Measurements from ENCODE around the gene NRARP.

DNA sequence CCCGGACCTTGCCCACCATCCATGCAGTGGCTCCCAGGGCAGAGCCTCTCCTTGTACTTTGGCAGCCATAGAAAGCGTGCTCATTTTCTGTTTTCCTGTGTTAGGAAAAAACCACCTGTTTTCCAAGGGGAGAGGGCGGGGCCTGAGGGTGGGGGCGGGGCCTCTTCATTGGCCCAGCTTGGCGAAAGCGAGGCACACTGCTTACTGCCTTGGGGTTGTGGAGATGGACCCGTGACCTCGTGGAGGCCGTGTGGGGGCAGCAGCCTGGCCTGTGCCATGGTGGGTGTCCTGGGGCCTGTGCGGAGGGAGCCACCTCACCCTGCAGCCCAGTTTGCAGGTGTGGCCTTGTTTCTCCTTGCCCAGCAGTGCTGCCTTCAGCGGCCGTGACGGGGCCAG is 29.0 kb downstream of the NRARP start:
- TF ChIP-seq, protein P1, sequence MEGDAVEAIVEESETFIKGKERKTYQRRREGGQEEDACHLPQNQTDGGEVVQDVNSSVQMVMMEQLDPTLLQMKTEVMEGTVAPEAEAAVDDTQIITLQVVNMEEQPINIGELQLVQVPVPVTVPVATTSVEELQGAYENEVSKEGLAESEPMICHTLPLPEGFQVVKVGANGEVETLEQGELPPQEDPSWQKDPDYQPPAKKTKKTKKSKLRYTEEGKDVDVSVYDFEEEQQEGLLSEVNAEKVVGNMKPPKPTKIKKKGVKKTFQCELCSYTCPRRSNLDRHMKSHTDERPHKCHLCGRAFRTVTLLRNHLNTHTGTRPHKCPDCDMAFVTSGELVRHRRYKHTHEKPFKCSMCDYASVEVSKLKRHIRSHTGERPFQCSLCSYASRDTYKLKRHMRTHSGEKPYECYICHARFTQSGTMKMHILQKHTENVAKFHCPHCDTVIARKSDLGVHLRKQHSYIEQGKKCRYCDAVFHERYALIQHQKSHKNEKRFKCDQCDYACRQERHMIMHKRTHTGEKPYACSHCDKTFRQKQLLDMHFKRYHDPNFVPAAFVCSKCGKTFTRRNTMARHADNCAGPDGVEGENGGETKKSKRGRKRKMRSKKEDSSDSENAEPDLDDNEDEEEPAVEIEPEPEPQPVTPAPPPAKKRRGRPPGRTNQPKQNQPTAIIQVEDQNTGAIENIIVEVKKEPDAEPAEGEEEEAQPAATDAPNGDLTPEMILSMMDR (IDR thresholded peaks at IDR 0.05) = no peak
- no peak for TF ChIP-seq POLR2A (IDR thresholded peaks at IDR 0.05)
